Liver (tissue), 9 donors: ENCODE results near the gene MBOAT1. TPM values are rescaled to one million over a fixed set of nuclear protein-coding genes. Genes with fewer than 3 reads are reported as not detected.
A peak's percentile ranks its signal among the peaks of the same experiment; 100 is the strongest.

ENCODE experiments used
- DNase-seq: peaks from one replicate; pipeline ENCODE4 v3.0.0-alpha.2; 2017; ENCODE audit warnings: low spot score
- H3K27ac ChIP-seq, 2 donors: one replicate each; pipeline ENCODE4 v1.7.0; 2013; ENCODE audit warnings: inconsistent platforms in 2 of 2, low read length in 2 of 2, control low read depth in 1 of 2, low read depth in 1 of 2, mild to moderate bottlenecking in 1 of 2
- H3K27me3 ChIP-seq, 4 donors: one replicate each; pipeline versions ENCODE4 v1.6.1 to v1.7.0; 2013; ENCODE audit warnings: low read length in 3 of 4, inconsistent platforms in 1 of 4, mild to moderate bottlenecking in 1 of 4, moderate library complexity in 1 of 4; ENCODE audit not compliant: control insufficient read depth in 4 of 4, insufficient read depth in 4 of 4
- H3K36me3 ChIP-seq, 4 donors: one replicate each; pipeline versions ENCODE4 v1.6.1 to v1.7.0; 2013; ENCODE audit warnings: low read length in 3 of 4, mild to moderate bottlenecking in 3 of 4, low read depth in 1 of 4, moderate library complexity in 1 of 4; ENCODE audit not compliant: control insufficient read depth in 4 of 4, insufficient read depth in 3 of 4
- H3K4me1 ChIP-seq, 4 donors: one replicate each; pipeline versions ENCODE4 v1.6.1 to v1.7.0; 2013; ENCODE audit warnings: low read length in 3 of 4, mild to moderate bottlenecking in 3 of 4, moderate library complexity in 1 of 4; ENCODE audit not compliant: control insufficient read depth in 4 of 4, insufficient read depth in 4 of 4
- H3K4me3 ChIP-seq, 3 donors: one replicate each; pipeline versions ENCODE4 v1.6.1 to v1.7.0; 2013; ENCODE audit warnings: low read length in 3 of 3, control low read depth in 1 of 3, low read depth in 1 of 3, mild to moderate bottlenecking in 1 of 3
- H3K9ac ChIP-seq, 2 donors: one replicate each; pipeline ENCODE4 v1.7.0; 2013; ENCODE audit warnings: low read length in 2 of 2, mild to moderate bottlenecking in 2 of 2, moderate library complexity in 2 of 2, control low read depth in 1 of 2, low read depth in 1 of 2
- H3K9me3 ChIP-seq, 4 donors: one replicate each; pipeline versions ENCODE4 v1.6.1 to v1.7.0; 2013; ENCODE audit warnings: low read length in 3 of 4; ENCODE audit not compliant: control insufficient read depth in 4 of 4
- CTCF ChIP-seq: fragments of 150-350 bp; IDR thresholded peaks from 2 replicates; pipeline ENCODE4 v1.5.1; 2017; ENCODE audit warnings: improper control_type of control experiment, low read depth, low read length; ENCODE audit not compliant: missing input control
- EGR1 ChIP-seq, 2 donors: IDR thresholded peaks; 2 replicates each; pipeline ENCODE4 v1.6.1; 2016 to 2018; ENCODE audit warnings: antibody characterized with exemption in 2 of 2, low read depth in 2 of 2
- FOXA1 ChIP-seq: IDR thresholded peaks from 2 replicates; pipeline ENCODE4 v1.6.1; 2016; ENCODE audit warnings: antibody characterized with exemption
- FOXA2 ChIP-seq: IDR thresholded peaks from 2 replicates; pipeline ENCODE4 v1.6.1; 2016; ENCODE audit warnings: antibody characterized with exemption
- GABPA ChIP-seq, 2 donors: IDR thresholded peaks in 1 of 2; conservative IDR thresholded peaks in 1 of 2; 2 replicates each; pipeline ENCODE4 v1.6.1; 2016; ENCODE audit warnings: antibody characterized with exemption in 2 of 2, mild to moderate bottlenecking in 1 of 2, moderate library complexity in 1 of 2
- HNF4A ChIP-seq, 2 donors: conservative IDR thresholded peaks; 2 replicates each; pipeline ENCODE4 v1.6.1; 2016; ENCODE audit warnings: antibody characterized with exemption in 2 of 2, mild to moderate bottlenecking in 2 of 2
- HNF4G ChIP-seq: IDR thresholded peaks from 2 replicates; pipeline ENCODE4 v1.6.1; 2016; ENCODE audit warnings: antibody characterized with exemption
- JUND ChIP-seq, 2 donors: IDR thresholded peaks; 2 replicates each; pipeline ENCODE4 v1.6.1; 2016; ENCODE audit warnings: antibody characterized with exemption in 2 of 2
- NR2F2 ChIP-seq: IDR thresholded peaks from 2 replicates; pipeline ENCODE4 v1.6.1; 2016; ENCODE audit warnings: antibody characterized with exemption
- RAD21 ChIP-seq, 2 donors: IDR thresholded peaks; 2 replicates each; pipeline ENCODE4 v1.6.1; 2016; ENCODE audit warnings: antibody characterized with exemption in 2 of 2, mild to moderate bottlenecking in 2 of 2
- RXRA ChIP-seq, 2 donors: IDR thresholded peaks; 2 replicates each; pipeline ENCODE4 v1.6.1; 2017 to 2018; ENCODE audit warnings: antibody characterized with exemption in 2 of 2, mild to moderate bottlenecking in 1 of 2
- SP1 ChIP-seq: IDR thresholded peaks from 2 replicates; pipeline ENCODE4 v1.6.1; 2018; ENCODE audit warnings: antibody characterized with exemption, mild to moderate bottlenecking
- TAF1 ChIP-seq: conservative IDR thresholded peaks from 2 replicates; pipeline ENCODE4 v1.6.1; 2016; ENCODE audit warnings: antibody characterized with exemption, mild to moderate bottlenecking
- YY1 ChIP-seq: IDR thresholded peaks from 2 replicates; pipeline ENCODE4 v1.6.1; 2016; ENCODE audit warnings: antibody characterized with exemption, mild to moderate bottlenecking
- ZBTB33 ChIP-seq: IDR thresholded peaks from 2 replicates; pipeline ENCODE4 v1.6.1; 2016; ENCODE audit warnings: antibody characterized with exemption
- WGBS: extraction: QIAGEN DNeasy Blood & Tissue Kit; methylation state at CpG from one replicate; pipeline ENCODE4 v1.1.7; 2013; 5-methylcytosine and 5-hydroxymethylcytosine counted together
- polyA plus RNA-seq, 2 donors: library from polyadenylated mRNA; stranded (reverse) in 1 of 2; unstranded in 1 of 2; fragments of 200-250 nt in 1 of 2; fragments of >200 nt in 1 of 2; fragmentation: Nextera tagmentation in 1 of 2; extraction: Ambion mirVana in 1 of 2; gene quantifications; one replicate each; pipeline versions ENCODE4 v1.2.1 to v1.2.3, GENCODE V29; 2013 to 2015
- total RNA-seq, 2 donors: library from RNA; depleted of rRNA; stranded (reverse); fragments of >200 nt; gene quantifications; one replicate each; pipeline ENCODE4 v1.2.3, GENCODE V29; 2014
- TF ChIP-seq, protein P1 (sequence below): IDR thresholded peaks from 2 replicates; pipeline ENCODE4 v1.6.1; 2016; ENCODE audit warnings: antibody characterized with exemption
- TF ChIP-seq, protein P2 (sequence below): IDR thresholded peaks from 2 replicates; pipeline ENCODE4 v1.6.1; 2016; ENCODE audit warnings: antibody characterized with exemption, mild to moderate bottlenecking
- TF ChIP-seq, protein P3 (sequence below): IDR thresholded peaks from 2 replicates; pipeline ENCODE4 v1.6.1; 2016; ENCODE audit warnings: antibody characterized with exemption
- donor health status: healthy.
- donor health status: healthy.
- donor health status: healthy.
- donor health status: healthy.
- donor health status: healthy.

Gene MBOAT1
- total and polyA plus RNA-seq, 4 donors, result 1.2 to 9.3 (median 3.3) TPM

GRCh38 chr6:20211941-20212391 lies 303 bp downstream of the MBOAT1 start:
- H3K27ac ChIP-seq, result peak overlapping the region; percentile 76 to 94
- TF ChIP-seq HNF4G, result no peak
- no peak for TF ChIP-seq GABPA (IDR thresholded peaks at IDR 0.05 in 1 of 2, conservative IDR thresholded peaks at IDR 0.05 in 1 of 2)
- TF ChIP-seq FOXA1, result no peak
- TF ChIP-seq ZBTB33, result no peak
- no peak for TF ChIP-seq TAF1
- no peak for TF ChIP-seq RAD21 (IDR thresholded peaks at IDR 0.05)
- TF ChIP-seq SP1, result no peak
- TF ChIP-seq, protein P1, sequence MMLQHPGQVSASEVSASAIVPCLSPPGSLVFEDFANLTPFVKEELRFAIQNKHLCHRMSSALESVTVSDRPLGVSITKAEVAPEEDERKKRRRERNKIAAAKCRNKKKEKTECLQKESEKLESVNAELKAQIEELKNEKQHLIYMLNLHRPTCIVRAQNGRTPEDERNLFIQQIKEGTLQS, result no peak
- no peak for TF ChIP-seq YY1
- no peak for TF ChIP-seq NR2F2
- TF ChIP-seq, protein P2, sequence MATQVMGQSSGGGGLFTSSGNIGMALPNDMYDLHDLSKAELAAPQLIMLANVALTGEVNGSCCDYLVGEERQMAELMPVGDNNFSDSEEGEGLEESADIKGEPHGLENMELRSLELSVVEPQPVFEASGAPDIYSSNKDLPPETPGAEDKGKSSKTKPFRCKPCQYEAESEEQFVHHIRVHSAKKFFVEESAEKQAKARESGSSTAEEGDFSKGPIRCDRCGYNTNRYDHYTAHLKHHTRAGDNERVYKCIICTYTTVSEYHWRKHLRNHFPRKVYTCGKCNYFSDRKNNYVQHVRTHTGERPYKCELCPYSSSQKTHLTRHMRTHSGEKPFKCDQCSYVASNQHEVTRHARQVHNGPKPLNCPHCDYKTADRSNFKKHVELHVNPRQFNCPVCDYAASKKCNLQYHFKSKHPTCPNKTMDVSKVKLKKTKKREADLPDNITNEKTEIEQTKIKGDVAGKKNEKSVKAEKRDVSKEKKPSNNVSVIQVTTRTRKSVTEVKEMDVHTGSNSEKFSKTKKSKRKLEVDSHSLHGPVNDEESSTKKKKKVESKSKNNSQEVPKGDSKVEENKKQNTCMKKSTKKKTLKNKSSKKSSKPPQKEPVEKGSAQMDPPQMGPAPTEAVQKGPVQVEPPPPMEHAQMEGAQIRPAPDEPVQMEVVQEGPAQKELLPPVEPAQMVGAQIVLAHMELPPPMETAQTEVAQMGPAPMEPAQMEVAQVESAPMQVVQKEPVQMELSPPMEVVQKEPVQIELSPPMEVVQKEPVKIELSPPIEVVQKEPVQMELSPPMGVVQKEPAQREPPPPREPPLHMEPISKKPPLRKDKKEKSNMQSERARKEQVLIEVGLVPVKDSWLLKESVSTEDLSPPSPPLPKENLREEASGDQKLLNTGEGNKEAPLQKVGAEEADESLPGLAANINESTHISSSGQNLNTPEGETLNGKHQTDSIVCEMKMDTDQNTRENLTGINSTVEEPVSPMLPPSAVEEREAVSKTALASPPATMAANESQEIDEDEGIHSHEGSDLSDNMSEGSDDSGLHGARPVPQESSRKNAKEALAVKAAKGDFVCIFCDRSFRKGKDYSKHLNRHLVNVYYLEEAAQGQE, result no peak
- no peak for TF ChIP-seq RXRA (IDR thresholded peaks at IDR 0.05)
- TF ChIP-seq HNF4A (conservative IDR thresholded peaks at IDR 0.05), result no peak
- no peak for TF ChIP-seq JUND (IDR thresholded peaks at IDR 0.05)
- no peak for TF ChIP-seq FOXA2
- TF ChIP-seq EGR1 (IDR thresholded peaks at IDR 0.05; ENCODE audit: low read depth in 2 of 2), result no peak
- TF ChIP-seq, protein P3, sequence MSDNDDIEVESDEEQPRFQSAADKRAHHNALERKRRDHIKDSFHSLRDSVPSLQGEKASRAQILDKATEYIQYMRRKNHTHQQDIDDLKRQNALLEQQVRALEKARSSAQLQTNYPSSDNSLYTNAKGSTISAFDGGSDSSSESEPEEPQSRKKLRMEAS, result no peak
- no peak for TF ChIP-seq CTCF
- no peaks in the 10 kb centered on the region for H3K27me3 ChIP-seq
- peaks cover 3 to 20% (median 6%) of the 10 kb centered on the region in 4 donors for H3K4me1 ChIP-seq
- peak overlapping the region; percentile 42 to 89 for H3K9ac ChIP-seq
- peak overlapping the region; percentile 60 to 94 (median 62) for H3K4me3 ChIP-seq
- DNase-seq, result no peak
- no peaks in the 10 kb centered on the region for H3K36me3 ChIP-seq
- no peaks in the 10 kb centered on the region for H3K9me3 ChIP-seq
- under 1% methylated on average over 37 of the region's 37 CpGs for WGBS
